Choroid plexus epithelial cell (primary cell): ENCODE measurements around the gene ELF1.

Source experiments
- DNase-seq: peaks from one replicate; pipeline ENCODE4 v3.0.0-alpha.2; 2010; ENCODE audit warnings: low read depth
- H3K4me3 ChIP-seq: 2 replicates; pipeline ENCODE4 v1.5.1; 2011; ENCODE audit warnings: low read depth, mild to moderate bottlenecking, control low read depth, low read length, moderate library complexity
- TF ChIP-seq, protein P1 (sequence below): conservative IDR thresholded peaks from 2 replicates; pipeline ENCODE4 v1.5.1; 2011; ENCODE audit warnings: low read depth, mild to moderate bottlenecking, control low read depth, inconsistent platforms, low read length, moderate library complexity

The ELF1 gene

DNA sequence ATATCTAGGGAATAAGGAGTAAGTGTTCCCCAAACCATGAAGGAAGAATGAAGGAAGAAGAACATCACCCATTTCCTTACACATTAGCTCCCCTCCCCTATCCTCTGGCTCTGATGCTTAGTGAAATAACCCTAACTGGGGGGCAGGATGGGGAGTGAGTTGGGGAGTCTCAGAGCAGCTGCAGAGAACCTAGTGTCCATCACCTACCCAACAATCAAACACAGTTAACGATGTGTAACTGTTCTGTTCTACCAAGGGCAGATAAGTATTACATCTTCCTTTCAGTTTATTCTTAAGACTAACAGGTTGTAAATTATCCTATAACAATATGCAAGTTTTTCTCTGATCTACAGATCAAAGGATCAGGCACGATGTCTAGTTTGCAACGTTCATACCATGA is 12.8 kb downstream of the ELF1 start:
- DNase-seq = no peak
- no peak overlapping the region for H3K4me3 ChIP-seq
- TF ChIP-seq, protein P1, sequence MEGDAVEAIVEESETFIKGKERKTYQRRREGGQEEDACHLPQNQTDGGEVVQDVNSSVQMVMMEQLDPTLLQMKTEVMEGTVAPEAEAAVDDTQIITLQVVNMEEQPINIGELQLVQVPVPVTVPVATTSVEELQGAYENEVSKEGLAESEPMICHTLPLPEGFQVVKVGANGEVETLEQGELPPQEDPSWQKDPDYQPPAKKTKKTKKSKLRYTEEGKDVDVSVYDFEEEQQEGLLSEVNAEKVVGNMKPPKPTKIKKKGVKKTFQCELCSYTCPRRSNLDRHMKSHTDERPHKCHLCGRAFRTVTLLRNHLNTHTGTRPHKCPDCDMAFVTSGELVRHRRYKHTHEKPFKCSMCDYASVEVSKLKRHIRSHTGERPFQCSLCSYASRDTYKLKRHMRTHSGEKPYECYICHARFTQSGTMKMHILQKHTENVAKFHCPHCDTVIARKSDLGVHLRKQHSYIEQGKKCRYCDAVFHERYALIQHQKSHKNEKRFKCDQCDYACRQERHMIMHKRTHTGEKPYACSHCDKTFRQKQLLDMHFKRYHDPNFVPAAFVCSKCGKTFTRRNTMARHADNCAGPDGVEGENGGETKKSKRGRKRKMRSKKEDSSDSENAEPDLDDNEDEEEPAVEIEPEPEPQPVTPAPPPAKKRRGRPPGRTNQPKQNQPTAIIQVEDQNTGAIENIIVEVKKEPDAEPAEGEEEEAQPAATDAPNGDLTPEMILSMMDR = no peak

DNA sequence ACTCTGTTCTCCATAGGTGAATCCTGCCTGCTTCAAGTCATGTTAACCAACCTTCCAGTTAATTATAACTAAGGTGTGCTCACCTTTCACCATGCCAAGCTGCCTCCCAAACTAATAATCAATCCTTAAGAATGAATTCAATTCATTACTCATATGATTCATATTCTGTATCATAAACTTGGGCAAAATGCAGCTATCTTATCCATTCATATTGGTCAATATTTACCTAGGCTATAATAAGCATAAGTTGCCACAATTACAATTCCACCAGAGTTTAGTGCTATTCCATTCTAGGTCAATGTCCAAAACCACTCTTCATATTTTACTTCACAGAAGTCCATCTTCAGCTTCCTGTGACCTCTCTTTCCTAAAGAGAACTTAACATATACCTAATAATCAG is 13.4 kb downstream of the ELF1 start:
- TF ChIP-seq, protein P1 = no peak
- DNase-seq = no peak
- no peak overlapping the region for H3K4me3 ChIP-seq

DNA sequence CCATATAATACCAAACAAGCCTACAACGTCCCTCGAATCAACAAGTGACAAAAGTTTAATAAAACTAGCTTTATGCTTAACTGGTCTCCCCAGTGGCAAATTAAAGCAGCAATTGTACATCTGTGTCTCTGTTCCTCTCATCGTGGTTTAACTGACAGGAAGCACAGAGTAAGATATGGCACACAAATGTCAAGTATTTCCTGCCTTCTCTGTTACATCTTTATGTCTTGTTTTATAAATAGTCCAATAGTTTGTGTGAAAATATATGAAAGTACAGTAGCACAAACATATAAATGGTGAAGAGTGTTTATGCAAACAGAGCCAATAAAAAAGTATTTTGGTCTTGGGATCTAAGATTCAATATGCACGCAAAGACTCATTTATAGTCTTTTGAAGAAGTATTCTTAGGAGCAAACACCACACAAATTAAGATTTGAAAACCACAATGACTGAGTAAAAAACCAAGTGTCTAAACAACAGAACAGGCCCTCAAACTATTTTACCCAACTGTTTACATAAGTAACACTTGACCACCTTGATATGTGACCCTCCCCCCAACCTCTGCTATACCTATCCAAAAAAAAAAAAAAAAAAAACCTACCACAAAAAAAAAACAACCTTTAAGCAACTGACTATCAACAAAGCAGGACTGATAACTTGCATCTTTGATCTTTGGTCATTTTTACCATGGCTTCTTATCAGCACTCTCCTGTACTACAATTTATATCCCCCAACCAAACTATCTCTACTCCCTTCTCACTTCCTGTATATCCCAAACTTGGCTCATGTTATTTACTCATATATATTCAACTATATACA is 14.0 kb downstream of the ELF1 start:
- H3K4me3 ChIP-seq = no peak overlapping the region

DNA sequence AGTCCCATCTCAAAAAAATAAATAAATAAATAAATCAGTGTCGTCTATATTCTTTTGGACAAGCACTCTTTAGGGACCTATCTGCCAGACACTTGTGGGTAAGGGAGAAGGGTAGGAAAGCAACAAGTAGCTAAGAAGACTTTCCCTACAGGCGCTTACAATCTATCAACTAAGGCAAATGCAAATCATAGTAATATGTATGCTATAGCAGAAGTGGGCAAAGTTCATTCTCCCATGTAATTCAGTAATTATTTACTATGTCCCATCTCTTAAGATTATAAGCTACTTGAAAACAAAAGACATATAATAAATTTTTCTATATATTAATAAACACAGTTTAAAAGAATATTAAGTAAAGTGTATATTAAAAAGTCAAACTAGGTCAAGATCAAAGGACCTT is 16.5 kb downstream of the ELF1 start:
- DNase-seq = no peak
- no peak overlapping the region for H3K4me3 ChIP-seq
- TF ChIP-seq, protein P1 = no peak

More for the DNA sequence above, 14.0 kb downstream of the ELF1 start:
- TF ChIP-seq, protein P1 = no peak
- peak; percentile 36 for DNase-seq

DNA sequence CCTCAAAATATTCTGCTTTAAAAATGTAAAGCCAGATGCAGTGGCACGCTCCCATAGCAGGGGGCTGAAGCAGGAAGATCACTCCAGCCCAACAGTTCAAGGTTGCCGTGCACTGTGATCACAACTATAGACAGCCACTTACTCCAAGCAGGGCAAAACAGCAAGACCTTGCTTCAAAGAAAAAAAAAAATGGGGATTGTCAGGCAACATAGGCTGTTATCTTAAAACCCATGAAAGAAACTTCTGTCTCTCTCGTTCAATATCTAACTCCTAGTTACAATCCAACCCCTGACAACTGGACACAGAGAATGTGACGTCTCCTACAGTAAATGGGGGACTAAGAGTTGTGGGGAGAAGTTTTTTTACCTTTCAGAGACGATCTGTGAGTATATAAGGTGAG is 17.4 kb downstream of the ELF1 start:
- H3K4me3 ChIP-seq = no peak overlapping the region
- DNase-seq = no peak
- TF ChIP-seq, protein P1 = no peak

DNA sequence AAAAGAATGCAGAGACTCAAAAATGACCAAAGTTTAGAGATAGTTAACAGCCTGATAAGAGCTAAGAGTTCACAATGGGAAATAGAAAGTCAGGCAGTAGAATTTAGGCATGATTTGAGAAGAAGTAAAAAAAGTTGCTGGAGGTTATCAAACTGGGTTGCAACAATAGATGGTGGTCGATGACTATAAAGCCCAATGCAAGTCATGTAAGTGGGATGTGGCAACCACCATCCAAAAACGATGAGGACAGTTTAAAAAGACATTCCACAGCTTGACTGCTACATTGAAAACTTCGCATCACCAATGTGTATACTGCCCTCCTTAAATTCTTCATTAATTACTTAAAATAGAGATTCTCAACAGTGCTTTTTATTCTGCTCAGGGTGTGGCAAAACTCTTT is 19.7 kb downstream of the ELF1 start:
- no peak for DNase-seq
- TF ChIP-seq, protein P1 = no peak

More for the DNA sequence above, 19.7 kb downstream of the ELF1 start:
- no peak overlapping the region for H3K4me3 ChIP-seq
